OCI-LY1 (cell line): ENCODE results near the gene LYL1.
A peak's percentile ranks its signal among the peaks of the same experiment; 100 is the strongest.

ENCODE experiments used
- H2AFZ ChIP-seq: fragments of 200-600 bp; sonication (generic), shearing (Covaris generic); 2 replicates; pipeline ENCODE4 v1.6.0; 2014; ENCODE audit warnings: antibody characterized with exemption, mild to moderate bottlenecking, low read length
- H3F3A ChIP-seq: fragments of 200-600 bp; sonication (generic), shearing (Covaris generic); 2 replicates; pipeline ENCODE4 v1.6.0; 2014; ENCODE audit warnings: mild to moderate bottlenecking, antibody characterized with exemption, low read length, moderate library complexity; ENCODE audit not compliant: insufficient read depth
- H3K27ac ChIP-seq: fragments of 200-600 bp; sonication (generic); 2 replicates; pipeline ENCODE4 v1.5.1; 2014; ENCODE audit warnings: low read length, mixed run types, mild to moderate bottlenecking, low read depth; ENCODE audit not compliant: poor library complexity, severe bottlenecking
- H3K27me3 ChIP-seq: fragments of 200-600 bp; sonication (generic); 2 replicates; pipeline ENCODE4 v1.6.0; 2014; ENCODE audit warnings: antibody characterized with exemption, mild to moderate bottlenecking, low read length, moderate library complexity; ENCODE audit not compliant: insufficient read depth
- H3K36me3 ChIP-seq: fragments of 200-600 bp; sonication (generic); 2 replicates; pipeline ENCODE4 v1.6.1; 2014; ENCODE audit warnings: mild to moderate bottlenecking, antibody characterized with exemption, low read length, moderate library complexity, mixed read lengths; ENCODE audit not compliant: insufficient read depth
- H3K4me1 ChIP-seq: fragments of 200-600 bp; sonication (generic); 2 replicates; pipeline ENCODE4 v1.5.1; 2014; ENCODE audit warnings: mild to moderate bottlenecking, low read length, moderate library complexity; ENCODE audit not compliant: insufficient read depth, severe bottlenecking
- H3K4me2 ChIP-seq: fragments of 200-600 bp; sonication (generic), shearing (Covaris generic); 2 replicates; pipeline ENCODE4 v1.6.1; 2014; ENCODE audit warnings: low read length
- H3K4me3 ChIP-seq: fragments of 200-600 bp; sonication (generic); 2 replicates; pipeline ENCODE4 v1.5.1; 2014; ENCODE audit warnings: low read length, low read depth, mild to moderate bottlenecking, mixed read lengths; ENCODE audit not compliant: poor library complexity, severe bottlenecking
- H3K79me2 ChIP-seq: fragments of 200-600 bp; shearing (Covaris generic); 2 replicates; pipeline ENCODE4 v1.6.1; 2016; ENCODE audit warnings: mixed run types, low read length, mixed read lengths; ENCODE audit not compliant: insufficient read depth
- H3K9ac ChIP-seq: fragments of 200-600 bp; sonication (generic), shearing (Covaris generic); 2 replicates; pipeline ENCODE4 v1.6.1; 2014; ENCODE audit warnings: mild to moderate bottlenecking, low read length, mixed read lengths
- H3K9me2 ChIP-seq: fragments of 200-600 bp; sonication (generic), shearing (Covaris generic); 2 replicates; pipeline ENCODE4 v1.6.1; 2014; ENCODE audit warnings: low read depth, mild to moderate bottlenecking, low read length, mixed read lengths
- H3K9me3 ChIP-seq: fragments of 200-600 bp; shearing (Covaris generic); 2 replicates; pipeline ENCODE4 v1.6.1; 2014; ENCODE audit warnings: low read length, mixed read lengths
- H4K20me1 ChIP-seq: fragments of 200-600 bp; sonication (generic), shearing (Covaris generic); 2 replicates; pipeline ENCODE4 v1.6.0; 2016; ENCODE audit warnings: mild to moderate bottlenecking, low read length; ENCODE audit not compliant: insufficient read depth
- CTCF ChIP-seq: fragments of 200-600 bp; sonication (generic), shearing (Covaris generic); IDR thresholded peaks from 2 replicates; pipeline ENCODE4 v1.5.1; 2017; ENCODE audit warnings: mild to moderate bottlenecking, antibody characterized with exemption, low read length, moderate library complexity, mixed read lengths
- EZH2 ChIP-seq: fragments of 200-600 bp; sonication (generic), shearing (Covaris generic); IDR thresholded peaks from 2 replicates; pipeline ENCODE4 v1.8.0; 2017; ENCODE audit warnings: borderline replicate concordance, mixed run types, mild to moderate bottlenecking, antibody characterized with exemption, low read length, moderate library complexity, mixed read lengths

Gene LYL1

GRCh38 chr19:13100841-13101589 lies 1.6 kb downstream of the LYL1 start:
- H3K4me3 ChIP-seq = peak overlapping the region; percentile 62
- peaks cover 3% of the 10 kb centered on the region; the same call in 1 of the 2 replicates for H3K27me3 ChIP-seq

DNA sequence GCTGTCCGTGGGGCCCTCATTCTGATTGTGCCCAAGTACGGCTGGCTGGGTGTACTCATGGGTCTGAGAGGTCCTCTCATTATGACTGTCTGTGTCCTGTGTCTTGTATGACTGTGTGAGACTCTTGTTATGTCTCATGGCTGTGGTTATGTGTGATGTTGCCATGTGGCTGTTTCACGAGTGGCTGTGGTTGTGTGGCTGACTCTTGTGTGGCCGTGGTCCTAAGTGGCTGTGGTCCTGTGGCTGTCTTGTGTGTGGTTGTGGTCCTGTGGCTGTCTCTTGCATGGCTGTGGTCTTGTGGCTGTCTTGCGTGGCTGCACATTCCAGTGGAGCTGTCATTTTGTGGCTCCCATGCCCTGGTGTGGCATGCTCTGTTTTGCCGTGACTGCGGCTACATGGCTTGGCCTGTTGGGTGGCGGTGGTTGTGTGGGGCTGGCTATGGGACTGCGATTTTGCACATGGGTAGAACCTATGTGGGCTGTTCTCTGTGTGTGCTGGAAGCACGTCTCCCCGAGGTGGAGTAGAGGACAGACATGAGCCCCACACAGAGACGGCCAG lies 2.5 kb downstream of the LYL1 start:
- Histone ChIP-seq H3K4me2 (peak overlapping the region; percentile 67), H3K4me1 (peaks cover 72% of the 10 kb centered on the region), H3K79me2 (no peaks in the 10 kb centered on the region), H3K4me3 (peak overlapping the region; percentile 50), H3K9ac (peak overlapping the region; percentile 55; the same call in 1 of the 2 replicates), H3K27ac (peak overlapping the region; percentile 68), H4K20me1 (no peaks in the 10 kb centered on the region), H3K9me3 (no peaks in the 10 kb centered on the region), H2AFZ (no peak overlapping the region), H3K27me3 (peaks cover 7% of the 10 kb centered on the region; the same call in 1 of the 2 replicates), H3K9me2 (no peaks in the 10 kb centered on the region), H3K36me3 (peaks cover 11% of the 10 kb centered on the region; the same call in 1 of the 2 replicates), H3F3A (0 out of 2 replicates have a peak, but pooled peaks cover 3% of the 10 kb centered on the region)
- TF ChIP-seq CTCF (no peak), EZH2 (no peak)

More at GRCh38 chr19:13100841-13101589, 1.6 kb downstream of the LYL1 start:
- Histone ChIP-seq H3K9ac (peak overlapping the region; percentile 69; the same call in 1 of the 2 replicates), H3K9me2 (no peaks in the 10 kb centered on the region), H3K9me3 (no peaks in the 10 kb centered on the region), H3K4me2 (peak overlapping the region; percentile 62), H3K36me3 (peaks cover 11% of the 10 kb centered on the region; the same call in 1 of the 2 replicates), H3K27ac (peak overlapping the region; percentile 98), H3F3A (0 out of 2 replicates have a peak, but pooled peaks cover 3% of the 10 kb centered on the region), H3K79me2 (no peaks in the 10 kb centered on the region), H3K4me1 (peaks cover 77% of the 10 kb centered on the region), H2AFZ (no peak overlapping the region), H4K20me1 (no peaks in the 10 kb centered on the region)
- TF ChIP-seq CTCF (peak; percentile 62), EZH2 (no peak)

DNA sequence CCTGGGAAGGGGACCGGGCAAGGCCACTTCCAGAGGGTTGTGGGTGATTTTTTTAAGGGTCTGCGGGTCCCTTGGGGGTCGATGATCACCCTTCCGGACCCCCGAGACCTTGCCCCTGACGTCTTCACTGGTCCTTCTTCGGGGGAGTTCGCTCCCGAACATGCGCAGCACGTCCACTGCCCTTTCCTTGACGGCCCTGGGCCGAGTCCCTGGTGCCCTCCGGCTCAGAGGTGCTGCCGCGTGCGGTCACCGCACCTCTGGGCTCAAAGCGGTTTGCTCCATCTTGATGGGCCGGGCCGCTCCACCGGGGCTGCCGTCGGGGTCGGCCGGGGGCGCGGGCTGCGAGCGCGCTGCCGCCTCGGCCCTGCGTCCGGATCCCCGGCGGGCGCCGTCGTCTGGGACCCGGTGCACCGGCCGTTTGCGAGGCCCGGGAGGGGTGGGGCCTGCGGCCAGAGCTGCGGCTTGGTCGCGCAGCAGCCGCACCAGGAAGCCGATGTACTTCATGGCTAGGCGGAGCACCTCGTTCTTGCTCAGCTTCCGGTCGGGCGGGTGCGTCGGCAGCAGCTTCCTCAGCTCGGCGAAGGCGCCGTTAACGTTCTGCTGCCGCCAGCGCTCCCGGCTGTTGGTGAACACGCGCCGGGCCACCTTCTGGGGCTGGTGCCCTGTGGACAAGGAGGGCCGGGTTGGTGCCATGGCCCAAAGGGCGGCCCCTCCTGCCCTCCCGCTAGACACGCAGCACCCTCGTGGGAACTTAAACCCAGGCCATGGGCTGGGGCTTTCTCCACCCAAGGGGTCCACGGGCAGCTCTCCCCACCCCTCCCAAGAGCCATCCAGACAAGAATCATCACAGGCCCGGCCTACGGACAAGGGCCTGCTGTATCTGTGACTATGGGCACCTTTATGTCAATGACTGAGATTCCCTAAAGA lies 3.3 kb downstream of the LYL1 start:
- H4K20me1 ChIP-seq = no peaks in the 10 kb centered on the region
- no peaks in the 10 kb centered on the region for H3K9me3 ChIP-seq
- no peaks in the 10 kb centered on the region for H3F3A ChIP-seq
- no peaks in the 10 kb centered on the region for H3K79me2 ChIP-seq
- peaks cover 64% of the 10 kb centered on the region for H3K4me1 ChIP-seq
- H3K9ac ChIP-seq = peak overlapping the region; percentile 55; the same call in 1 of the 2 replicates
- H3K4me2 ChIP-seq = peak overlapping the region; percentile 67
- peak overlapping the region; percentile 50 for H3K4me3 ChIP-seq
- peaks cover 7% of the 10 kb centered on the region; the same call in 1 of the 2 replicates for H3K27me3 ChIP-seq
- no peak overlapping the region for H2AFZ ChIP-seq
- H3K9me2 ChIP-seq = no peaks in the 10 kb centered on the region
- peak overlapping the region; percentile 68 for H3K27ac ChIP-seq
- no peak for TF ChIP-seq EZH2
- TF ChIP-seq CTCF = no peak
- H3K36me3 ChIP-seq = peaks cover 11% of the 10 kb centered on the region; the same call in 1 of the 2 replicates
